ENCODE data around the gene ARFGAP3. TPM values are rescaled to one million over a fixed set of nuclear protein-coding genes. Genes with fewer than 3 reads are reported as not detected.
"Not testable (repeated sequence)": the region's sequence is repeated elsewhere in the genome, so short reads cannot be mapped to it uniquely, and the experiment has no call there.

Gene ARFGAP3
- total and polyA plus RNA-seq, 3 experiments from 2014 or later: 32.2 to 50.0 (median 33.0) TPM

- H3K27me3 ChIP-seq (ENCODE audit: insufficient read depth, low read length, poor library complexity, severe bottlenecking); H3K4me3 ChIP-seq (ENCODE audit: low read length); DNase-seq; H3K36me3 ChIP-seq (ENCODE audit: insufficient read depth, low read length); H3K4me1 Mint-ChIP-seq; H3K27ac Mint-ChIP-seq; H3K36me3 Mint-ChIP-seq; POLR2A ChIA-PET; H3K9me3 Mint-ChIP-seq; H3K4me3 Mint-ChIP-seq; H3K4me1 ChIP-seq (ENCODE audit: insufficient read depth, low read length); H3K27me3 Mint-ChIP-seq; H3K9me3 ChIP-seq (ENCODE audit: low read length); H3K27ac ChIP-seq (ENCODE audit: low read depth, low read length): not testable (repeated sequence)
- CTCF ChIA-PET: interaction anchor here (1.0 kb wide), 1 partner anchor 18 kb away, joined by 3 read pairs; no protein-coding TSS in a partner anchor
Measured at GRCh38 chr22:42782306-42782705, 74.8 kb downstream of the ARFGAP3 start.

GRCh38 chr22:42780070-42780540 is 77.0 kb downstream of the ARFGAP3 start:
- H3K4me1 ChIP-seq (ENCODE audit: insufficient read depth, low read length): no peaks in the 10 kb centered on the region
- DNase-seq: peak in 4 of 5 donors; percentile 13 to 56 (median 34)
- ChIA-PET POLR2A (no interaction called here), CTCF (interaction anchor here (1.3 kb wide), 1 partner anchor 87 kb away, joined by 3 read pairs; no protein-coding TSS in a partner anchor)
- Mint-ChIP-seq H3K36me3 (no peaks in the 10 kb centered on the region), H3K9me3 (no peaks in the 10 kb centered on the region), H3K27me3 (no peaks in the 10 kb centered on the region), H3K4me3 (no peak overlapping the region), H3K27ac (no peak overlapping the region), H3K4me1 (no peaks in the 10 kb centered on the region)
- H3K27me3 ChIP-seq (ENCODE audit: insufficient read depth, low read length, poor library complexity, severe bottlenecking): no peaks in the 10 kb centered on the region
- no peaks in the 10 kb centered on the region for H3K36me3 ChIP-seq (ENCODE audit: insufficient read depth, low read length)
- H3K9me3 ChIP-seq (ENCODE audit: low read length): no peaks in the 10 kb centered on the region
- H3K27ac ChIP-seq (ENCODE audit: low read depth, low read length): no peak overlapping the region
- no peak overlapping the region for H3K4me3 ChIP-seq (ENCODE audit: low read length)

DNA sequence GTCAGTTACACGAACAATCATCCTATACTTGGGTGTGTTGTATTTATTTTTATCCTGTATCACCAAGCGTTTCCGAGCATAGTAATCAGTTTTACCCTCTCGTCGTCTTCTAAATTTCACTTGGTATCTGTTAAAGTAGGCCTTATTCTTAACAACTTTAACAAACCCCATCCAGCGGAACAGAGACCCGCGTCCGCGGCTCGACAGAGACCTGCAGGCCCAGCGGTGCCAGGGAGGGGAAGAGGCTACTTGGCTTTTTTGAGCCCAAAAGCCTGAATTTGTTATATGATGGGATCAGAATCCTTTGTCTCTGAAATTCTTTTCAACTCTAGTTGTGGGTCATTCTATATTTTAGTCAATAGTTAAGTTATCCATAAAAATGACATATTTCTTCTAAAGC is 79.9 kb downstream of the ARFGAP3 start:
- H3K27me3 Mint-ChIP-seq: no peaks in the 10 kb centered on the region
- Histone ChIP-seq H3K36me3 (ENCODE audit: insufficient read depth, low read length) (no peaks in the 10 kb centered on the region), H3K27me3 (ENCODE audit: insufficient read depth, low read length, poor library complexity, severe bottlenecking) (no peaks in the 10 kb centered on the region), H3K4me1 (ENCODE audit: insufficient read depth, low read length) (no peaks in the 10 kb centered on the region), H3K27ac (ENCODE audit: low read depth, low read length) (no peak overlapping the region), H3K4me3 (ENCODE audit: low read length) (no peak overlapping the region), H3K9me3 (ENCODE audit: low read length) (no peaks in the 10 kb centered on the region)
- H3K9me3 Mint-ChIP-seq: no peaks in the 10 kb centered on the region
- ChIA-PET POLR2A (no interaction called here), CTCF (no interaction called here)
- no peaks in the 10 kb centered on the region for H3K36me3 Mint-ChIP-seq
- H3K4me1 Mint-ChIP-seq: no peaks in the 10 kb centered on the region
- H3K4me3 Mint-ChIP-seq: no peak overlapping the region
- H3K27ac Mint-ChIP-seq: no peak overlapping the region
- DNase-seq: no peak

- Histone ChIP-seq H3K27ac (ENCODE audit: low read depth, low read length) (no peak overlapping the region), H3K4me3 (ENCODE audit: low read length) (no peak overlapping the region), H3K27me3 (ENCODE audit: insufficient read depth, low read length, poor library complexity, severe bottlenecking) (no peaks in the 10 kb centered on the region), H3K9me3 (ENCODE audit: low read length) (no peaks in the 10 kb centered on the region), H3K4me1 (ENCODE audit: insufficient read depth, low read length) (no peaks in the 10 kb centered on the region), H3K36me3 (ENCODE audit: insufficient read depth, low read length) (no peaks in the 10 kb centered on the region)
- Mint-ChIP-seq H3K27ac (no peak overlapping the region), H3K27me3 (peaks cover 0 to under 1% of the 10 kb centered on the region in 2 donors), H3K36me3 (no peaks in the 10 kb centered on the region), H3K9me3 (no peaks in the 10 kb centered on the region), H3K4me1 (no peaks in the 10 kb centered on the region), H3K4me3 (no peak overlapping the region)
- DNase-seq: no peak
- ChIA-PET CTCF (no interaction called here), POLR2A (no interaction called here)
Measured at GRCh38 chr22:42773167-42773566, 83.9 kb downstream of the ARFGAP3 start.

DNA sequence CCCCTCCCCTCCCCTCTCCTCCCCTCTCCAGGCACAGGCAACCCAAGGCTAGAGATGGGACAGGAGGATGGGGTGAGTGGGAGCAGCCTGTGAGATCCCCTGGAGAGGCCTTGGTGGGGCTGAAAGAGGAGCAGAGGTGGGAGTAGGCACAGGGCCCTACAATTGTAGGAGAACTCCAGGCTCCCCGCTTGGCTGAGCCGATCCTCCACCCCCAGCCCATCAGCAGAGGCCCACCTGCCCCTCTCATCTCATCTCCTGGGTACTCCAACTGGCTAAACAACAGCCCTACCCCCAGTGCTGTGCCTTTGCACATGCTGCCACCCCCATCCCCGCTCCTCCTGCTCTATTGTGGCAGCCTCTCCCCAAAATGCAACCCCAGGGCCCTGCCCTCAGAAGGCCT is 84.4 kb downstream of the ARFGAP3 start:
- H3K4me1 Mint-ChIP-seq: no peaks in the 10 kb centered on the region
- H3K27me3 ChIP-seq (ENCODE audit: insufficient read depth, low read length, poor library complexity, severe bottlenecking): no peaks in the 10 kb centered on the region
- H3K4me3 Mint-ChIP-seq: no peak overlapping the region
- no peaks in the 10 kb centered on the region for H3K9me3 ChIP-seq (ENCODE audit: low read length)
- H3K4me3 ChIP-seq (ENCODE audit: low read length): no peak overlapping the region
- H3K9me3 Mint-ChIP-seq: no peaks in the 10 kb centered on the region
- DNase-seq: no peak
- POLR2A ChIA-PET: no interaction called here
- no peak overlapping the region for H3K27ac ChIP-seq (ENCODE audit: low read depth, low read length)
- no peaks in the 10 kb centered on the region for H3K4me1 ChIP-seq (ENCODE audit: insufficient read depth, low read length)
- no peaks in the 10 kb centered on the region for H3K36me3 Mint-ChIP-seq
- peaks cover 0 to 4% of the 10 kb centered on the region in 2 donors for H3K27me3 Mint-ChIP-seq
- no peaks in the 10 kb centered on the region for H3K36me3 ChIP-seq (ENCODE audit: insufficient read depth, low read length)
- H3K27ac Mint-ChIP-seq: no peak overlapping the region
- CTCF ChIA-PET: no interaction called here

DNA sequence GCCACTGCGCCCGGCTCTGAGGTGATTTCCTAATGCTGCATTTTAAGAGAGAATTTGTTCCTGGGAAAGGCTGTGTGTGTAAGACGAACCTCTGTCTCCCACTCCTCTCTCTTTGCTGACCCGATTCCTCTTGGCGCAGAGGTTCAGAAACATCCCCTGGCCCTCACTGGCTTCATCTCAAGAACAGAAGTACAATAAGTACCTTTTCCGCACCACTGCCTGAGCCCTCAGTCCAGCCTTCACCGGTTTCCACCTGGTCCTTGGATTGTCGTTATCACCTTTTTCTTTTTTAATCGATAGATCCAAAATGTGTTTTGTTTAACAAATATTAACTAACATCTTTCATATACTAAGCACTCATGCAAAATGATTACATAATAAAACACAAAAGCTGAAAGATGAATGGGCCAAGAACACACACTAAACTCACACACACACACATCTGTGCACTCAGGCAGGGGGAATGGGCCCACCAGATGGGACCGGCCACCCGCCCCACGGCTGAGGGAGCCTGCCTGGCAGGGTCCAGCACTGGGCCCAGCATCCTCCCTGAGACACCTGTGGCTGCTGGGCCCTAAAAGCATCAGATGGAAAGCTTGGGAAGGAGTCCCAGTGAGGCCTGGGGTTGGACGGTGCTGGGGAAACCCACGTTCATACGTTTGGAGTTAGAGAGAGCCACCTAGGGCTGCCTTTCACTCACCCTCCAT is 86.0 kb downstream of the ARFGAP3 start:
- no peak for DNase-seq
- H3K9me3 Mint-ChIP-seq: no peaks in the 10 kb centered on the region
- Histone ChIP-seq H3K4me1 (ENCODE audit: insufficient read depth, low read length) (no peaks in the 10 kb centered on the region), H3K27ac (ENCODE audit: low read depth, low read length) (no peak overlapping the region), H3K36me3 (ENCODE audit: insufficient read depth, low read length) (no peaks in the 10 kb centered on the region), H3K27me3 (ENCODE audit: insufficient read depth, low read length, poor library complexity, severe bottlenecking) (no peaks in the 10 kb centered on the region), H3K4me3 (ENCODE audit: low read length) (no peak overlapping the region), H3K9me3 (ENCODE audit: low read length) (no peaks in the 10 kb centered on the region)
- H3K4me3 Mint-ChIP-seq: no peak overlapping the region
- peaks cover 0 to 10% of the 10 kb centered on the region in 2 donors for H3K27me3 Mint-ChIP-seq
- ChIA-PET POLR2A (no interaction called here), CTCF (no interaction called here)
- H3K27ac Mint-ChIP-seq: no peak overlapping the region
- H3K4me1 Mint-ChIP-seq: no peaks in the 10 kb centered on the region
- no peaks in the 10 kb centered on the region for H3K36me3 Mint-ChIP-seq

DNA sequence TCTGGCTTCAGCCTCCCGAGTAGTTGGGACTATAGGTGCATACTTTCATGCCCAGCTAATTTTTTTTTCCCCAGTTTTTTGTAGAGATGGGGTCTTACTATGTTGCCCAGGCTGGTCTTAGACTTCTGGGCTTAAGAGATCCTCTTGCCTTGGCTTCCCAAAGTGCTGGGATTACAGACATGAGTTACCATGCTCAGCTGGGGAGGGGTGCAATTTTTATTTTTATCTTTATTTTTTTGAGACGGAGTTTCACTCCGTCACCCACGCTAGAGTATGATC is 86.7 kb downstream of the ARFGAP3 start:
- H3K27ac ChIP-seq (ENCODE audit: low read depth, low read length): no peak overlapping the region
- CTCF ChIA-PET: no interaction called here
- H3K4me3 Mint-ChIP-seq: no peak overlapping the region
- H3K27me3 ChIP-seq (ENCODE audit: insufficient read depth, low read length, poor library complexity, severe bottlenecking): no peaks in the 10 kb centered on the region
- POLR2A ChIA-PET: no interaction called here
- H3K27me3 Mint-ChIP-seq: peaks cover 0 to 13% of the 10 kb centered on the region in 2 donors
- H3K9me3 Mint-ChIP-seq: no peaks in the 10 kb centered on the region
- H3K36me3 Mint-ChIP-seq: no peaks in the 10 kb centered on the region
- no peak overlapping the region for H3K27ac Mint-ChIP-seq
- H3K36me3 ChIP-seq (ENCODE audit: insufficient read depth, low read length): no peaks in the 10 kb centered on the region
- no peaks in the 10 kb centered on the region for H3K4me1 Mint-ChIP-seq
- no peak overlapping the region for H3K4me3 ChIP-seq (ENCODE audit: low read length)
- no peaks in the 10 kb centered on the region for H3K9me3 ChIP-seq (ENCODE audit: low read length)
- DNase-seq: no peak
- no peaks in the 10 kb centered on the region for H3K4me1 ChIP-seq (ENCODE audit: insufficient read depth, low read length)

GRCh38 chr22:42769574-42770447 is 87.3 kb downstream of the ARFGAP3 start:
- Histone ChIP-seq H3K27me3 (ENCODE audit: insufficient read depth, low read length, poor library complexity, severe bottlenecking) (no peaks in the 10 kb centered on the region), H3K36me3 (ENCODE audit: insufficient read depth, low read length) (no peaks in the 10 kb centered on the region), H3K4me3 (ENCODE audit: low read length) (no peak overlapping the region), H3K9me3 (ENCODE audit: low read length) (no peaks in the 10 kb centered on the region), H3K4me1 (ENCODE audit: insufficient read depth, low read length) (no peaks in the 10 kb centered on the region), H3K27ac (ENCODE audit: low read depth, low read length) (no peak overlapping the region)
- ChIA-PET POLR2A (no interaction called here), CTCF (no interaction called here)
- DNase-seq: no peak
- Mint-ChIP-seq H3K4me1 (no peaks in the 10 kb centered on the region), H3K36me3 (no peaks in the 10 kb centered on the region), H3K27ac (no peak overlapping the region), H3K4me3 (peak overlapping the region in 1 of 7 donors; percentile 32), H3K27me3 (peaks cover 0 to 13% of the 10 kb centered on the region in 2 donors), H3K9me3 (no peaks in the 10 kb centered on the region)
